ENCODE data around the gene SLC2A3.
A peak's percentile ranks its signal among the peaks of the same experiment; 100 is the strongest.
"Not testable (repeated sequence)": the region's sequence is repeated elsewhere in the genome, so short reads cannot be mapped to it uniquely, and the experiment has no call there.

SLC2A3 gene

DNA sequence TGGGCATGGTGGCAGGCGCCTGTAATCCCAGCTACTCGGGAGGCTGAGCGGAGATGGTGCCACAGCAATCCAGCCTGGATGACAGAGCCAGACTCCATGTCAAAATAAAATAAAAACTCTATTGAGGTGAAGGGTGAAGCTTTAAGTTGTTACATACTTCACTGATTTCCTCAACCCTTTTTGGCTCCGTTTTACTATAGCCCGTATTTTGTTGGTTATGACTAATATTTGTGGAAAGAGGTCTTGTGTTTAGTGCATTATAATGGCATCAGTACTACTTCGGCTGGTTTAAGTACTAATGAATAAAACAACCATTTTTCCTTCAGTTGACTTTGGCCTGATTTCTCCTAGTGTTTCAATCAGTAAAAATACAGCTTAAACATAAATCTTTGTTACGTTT lies 36.2 kb downstream of the SLC2A3 start:
- H3K27ac ChIP-seq (replicated peaks) = no peak overlapping the region
- DNase-seq (ENCODE audit: low read depth in 1 of 2, low spot score in 1 of 2) = no peak
- TF ChIP-seq REST (IDR thresholded peaks at IDR 0.05; ENCODE audit: insufficient replicate concordance, low read depth) (no peak), GABPA (IDR thresholded peaks at IDR 0.05; ENCODE audit: low read depth) (no peak), SPI1 (IDR thresholded peaks at IDR 0.05; ENCODE audit: borderline replicate concordance, low read depth) (no peak), POLR2AphosphoS5 (IDR thresholded peaks at IDR 0.05; ENCODE audit: low read depth) (no peak)
- TF ChIP-seq, protein P1, sequence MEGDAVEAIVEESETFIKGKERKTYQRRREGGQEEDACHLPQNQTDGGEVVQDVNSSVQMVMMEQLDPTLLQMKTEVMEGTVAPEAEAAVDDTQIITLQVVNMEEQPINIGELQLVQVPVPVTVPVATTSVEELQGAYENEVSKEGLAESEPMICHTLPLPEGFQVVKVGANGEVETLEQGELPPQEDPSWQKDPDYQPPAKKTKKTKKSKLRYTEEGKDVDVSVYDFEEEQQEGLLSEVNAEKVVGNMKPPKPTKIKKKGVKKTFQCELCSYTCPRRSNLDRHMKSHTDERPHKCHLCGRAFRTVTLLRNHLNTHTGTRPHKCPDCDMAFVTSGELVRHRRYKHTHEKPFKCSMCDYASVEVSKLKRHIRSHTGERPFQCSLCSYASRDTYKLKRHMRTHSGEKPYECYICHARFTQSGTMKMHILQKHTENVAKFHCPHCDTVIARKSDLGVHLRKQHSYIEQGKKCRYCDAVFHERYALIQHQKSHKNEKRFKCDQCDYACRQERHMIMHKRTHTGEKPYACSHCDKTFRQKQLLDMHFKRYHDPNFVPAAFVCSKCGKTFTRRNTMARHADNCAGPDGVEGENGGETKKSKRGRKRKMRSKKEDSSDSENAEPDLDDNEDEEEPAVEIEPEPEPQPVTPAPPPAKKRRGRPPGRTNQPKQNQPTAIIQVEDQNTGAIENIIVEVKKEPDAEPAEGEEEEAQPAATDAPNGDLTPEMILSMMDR (IDR thresholded peaks at IDR 0.05; ENCODE audit: insufficient read depth, low read length) = no peak
- no peak overlapping the region for H3K4me3 ChIP-seq (replicated peaks; ENCODE audit: insufficient read depth, low read length)
- no peaks in the 10 kb centered on the region for H3K27me3 ChIP-seq (ENCODE audit: insufficient read depth, poor library complexity, severe bottlenecking)

DNA sequence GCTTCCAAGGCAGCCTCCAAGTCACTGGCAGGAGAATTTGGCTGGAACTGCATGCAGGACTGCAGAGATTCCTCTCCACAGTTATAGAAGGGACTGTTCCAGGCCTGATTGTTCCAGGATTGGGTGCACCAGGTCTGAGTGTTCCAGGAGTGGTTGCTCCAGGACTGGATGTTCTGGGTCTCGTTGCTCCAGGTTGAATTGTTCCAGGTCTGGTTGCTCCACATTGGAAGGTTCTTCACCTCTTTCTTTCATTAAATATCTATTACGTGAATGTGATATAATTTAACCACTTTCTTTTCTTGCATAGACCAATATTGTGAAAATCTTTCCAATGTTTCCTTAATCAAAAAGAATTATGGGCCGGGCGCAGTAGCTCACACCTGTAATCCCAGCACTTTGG lies 39.3 kb downstream of the SLC2A3 start:
- H3K4me3 ChIP-seq (replicated peaks; ENCODE audit: insufficient read depth, low read length); DNase-seq (ENCODE audit: low read depth in 1 of 2, low spot score in 1 of 2); H3K27me3 ChIP-seq (ENCODE audit: insufficient read depth, poor library complexity, severe bottlenecking); H3K27ac ChIP-seq (replicated peaks): not testable (repeated sequence)

GRCh38 chr12:7892186-7892980 lies 43.6 kb downstream of the SLC2A3 start:
- DNase-seq (ENCODE audit: low read depth in 1 of 2, low spot score in 1 of 2) = no peak
- TF ChIP-seq, protein P1 (IDR thresholded peaks at IDR 0.05; ENCODE audit: insufficient read depth, low read length) = no peak
- TF ChIP-seq POLR2AphosphoS5 (IDR thresholded peaks at IDR 0.05; ENCODE audit: low read depth) (no peak), SPI1 (IDR thresholded peaks at IDR 0.05; ENCODE audit: borderline replicate concordance, low read depth) (no peak), GABPA (IDR thresholded peaks at IDR 0.05; ENCODE audit: low read depth) (no peak)
- H3K4me3 ChIP-seq (replicated peaks; ENCODE audit: insufficient read depth, low read length) = no peak overlapping the region
- H3K27ac ChIP-seq (replicated peaks) = no peak overlapping the region
- H3K27me3 ChIP-seq (ENCODE audit: insufficient read depth, poor library complexity, severe bottlenecking) = no peaks in the 10 kb centered on the region

GRCh38 chr12:7884689-7885088 lies 51.3 kb downstream of the SLC2A3 start:
- H3K27me3 ChIP-seq (ENCODE audit: insufficient read depth, poor library complexity, severe bottlenecking) = no peaks in the 10 kb centered on the region

DNA sequence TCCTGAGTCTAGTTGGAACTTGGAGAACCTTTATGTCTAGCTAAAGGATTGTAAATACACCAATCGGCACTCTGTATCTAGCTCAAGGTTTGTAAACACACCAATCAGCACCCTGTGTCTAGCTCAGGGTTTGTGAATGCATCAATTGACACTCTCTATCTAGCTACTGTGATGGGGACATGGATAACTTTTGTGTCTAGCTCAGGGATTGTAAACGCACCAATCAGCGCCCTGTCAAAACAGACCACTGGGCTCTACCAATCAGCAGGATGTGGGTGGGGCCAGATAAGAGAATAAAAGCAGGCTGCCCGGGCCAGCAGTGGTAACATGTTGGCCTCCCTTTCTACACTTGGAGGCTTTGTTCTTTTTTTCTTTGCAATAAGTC lies 54.3 kb downstream of the SLC2A3 start:
- not testable (repeated sequence) for H3K4me3 ChIP-seq (replicated peaks; ENCODE audit: insufficient read depth, low read length); H3K27ac ChIP-seq (replicated peaks); H3K27me3 ChIP-seq (ENCODE audit: insufficient read depth, poor library complexity, severe bottlenecking); DNase-seq (ENCODE audit: low read depth in 1 of 2, low spot score in 1 of 2)

More at GRCh38 chr12:7884689-7885088, 51.3 kb downstream of the SLC2A3 start:
- no peak for DNase-seq (ENCODE audit: low read depth in 1 of 2, low spot score in 1 of 2)
- H3K27ac ChIP-seq (replicated peaks) = no peak overlapping the region
- no peak overlapping the region for H3K4me3 ChIP-seq (replicated peaks; ENCODE audit: insufficient read depth, low read length)
- TF ChIP-seq POLR2AphosphoS5 (IDR thresholded peaks at IDR 0.05; ENCODE audit: low read depth) (no peak), SPI1 (IDR thresholded peaks at IDR 0.05; ENCODE audit: borderline replicate concordance, low read depth) (peak; percentile 86)

DNA sequence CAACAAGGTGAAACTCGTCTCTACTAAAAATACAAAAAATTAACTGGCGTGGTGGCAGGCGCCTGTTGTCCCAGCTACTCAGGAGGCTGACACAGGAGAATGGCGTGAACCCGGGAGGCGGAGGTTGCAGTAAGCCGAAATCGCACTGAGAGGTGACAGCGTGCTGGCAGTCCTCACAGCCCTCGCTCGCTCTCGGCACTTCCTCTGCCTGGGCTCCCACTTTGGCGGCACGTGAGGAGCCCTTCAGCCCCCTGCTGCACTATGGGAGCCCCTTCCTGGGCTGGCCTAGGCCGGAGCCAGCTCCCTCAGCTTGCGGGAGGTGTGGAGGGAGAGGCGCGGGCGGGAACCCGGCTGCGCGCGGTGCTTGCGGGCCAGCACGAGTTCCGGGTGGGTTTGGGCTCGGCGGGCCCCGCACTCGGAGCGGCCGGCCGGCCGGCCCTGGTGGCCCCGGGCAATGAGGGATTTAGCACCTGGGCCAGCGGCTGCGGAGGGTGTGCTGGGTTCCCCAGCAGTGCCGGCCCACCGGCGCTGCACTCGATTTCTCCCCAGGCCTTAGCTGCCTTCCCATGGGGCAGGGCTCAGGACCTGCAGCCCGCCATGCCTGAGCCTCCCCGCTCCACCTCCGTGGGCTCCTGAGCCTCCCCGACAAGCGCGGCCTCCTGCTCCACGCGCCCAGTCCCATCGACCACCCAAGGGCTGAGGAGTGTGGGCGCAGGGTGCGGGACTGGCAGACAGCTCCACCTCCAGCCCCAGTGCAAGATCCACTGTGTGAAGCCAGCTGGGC lies 54.8 kb downstream of the SLC2A3 start:
- not testable (repeated sequence) for H3K27ac ChIP-seq (replicated peaks); H3K4me3 ChIP-seq (replicated peaks; ENCODE audit: insufficient read depth, low read length); H3K27me3 ChIP-seq (ENCODE audit: insufficient read depth, poor library complexity, severe bottlenecking); DNase-seq (ENCODE audit: low read depth in 1 of 2, low spot score in 1 of 2)

All from HL-60 (cell line).